Frontal cortex (tissue), 4 donors: ENCODE measurements around the gene LGALS7B. TPM values are rescaled to one million over a fixed set of nuclear protein-coding genes. Genes with fewer than 3 reads are reported as not detected.
"Not testable (repeated sequence)": the region's sequence is repeated elsewhere in the genome, so short reads cannot be mapped to it uniquely, and the experiment has no call there.

ENCODE experiments used
- DNase-seq, 2 donors: peaks; one replicate each; pipeline ENCODE4 v3.0.0; 2012; ENCODE audit warnings: low spot score in 2 of 2
- FAIRE-seq: peaks from 2 replicates; lab custom pipeline; 2012; peaks lifted over from hg19 to GRCh38; lab: Jason Lieb, UNC
- total RNA-seq: library from RNA; depleted of rRNA; stranded (reverse); fragments of >200 nt; gene quantifications from one replicate; pipeline ENCODE4 v1.2.3, GENCODE V29; 2014
- donor health status: control.
- donor health status: control.
- donor health status: control.

Gene LGALS7B
- total RNA-seq, 1 donor from 2014 or later = not detected

DNA sequence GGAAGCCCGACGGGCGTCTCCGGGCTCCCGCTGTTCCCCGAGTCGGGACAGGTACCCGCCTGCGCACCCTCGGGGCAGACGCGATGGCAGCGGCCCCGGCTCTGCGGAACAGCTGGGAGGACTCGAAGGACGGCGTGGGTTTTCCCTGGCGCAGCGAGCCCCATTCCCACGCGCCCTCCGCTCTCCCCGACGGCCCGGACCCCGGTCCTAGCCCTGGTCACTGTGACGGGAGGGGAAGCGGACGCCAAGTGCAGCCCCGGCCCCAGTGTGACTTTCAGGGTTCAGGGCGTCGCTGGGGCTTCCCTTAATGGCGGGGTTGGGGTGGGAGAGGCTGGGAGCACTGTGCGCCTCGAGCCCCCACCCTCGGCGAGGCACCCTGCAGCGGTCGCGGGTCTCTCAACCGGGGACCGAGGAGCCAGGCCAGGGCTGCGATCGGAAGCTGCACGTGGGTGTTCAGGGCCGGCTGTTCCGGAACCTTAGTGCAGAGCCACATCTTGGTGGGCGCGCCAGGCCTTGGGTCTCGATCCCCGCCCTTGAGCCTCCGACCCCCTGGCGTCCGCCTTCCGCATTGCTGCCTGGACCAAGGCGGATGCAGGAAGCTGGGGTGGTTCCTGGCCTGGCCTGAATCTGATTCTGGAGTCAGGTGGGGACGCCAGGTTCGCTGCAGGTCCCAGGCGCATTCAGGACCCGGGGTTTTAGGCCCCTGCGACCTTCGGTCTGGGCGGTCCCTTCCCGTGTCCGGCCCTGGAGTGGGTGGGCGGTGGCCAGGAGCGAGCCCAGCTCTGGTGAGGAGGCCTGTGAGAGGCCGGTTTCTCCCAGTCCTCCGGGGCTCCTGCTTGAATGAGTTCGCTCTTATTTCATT, 3.5 kb downstream of the LGALS7B start:
- FAIRE-seq (no peak), DNase-seq (peak in 1 of 2 donors; percentile 35)

DNA sequence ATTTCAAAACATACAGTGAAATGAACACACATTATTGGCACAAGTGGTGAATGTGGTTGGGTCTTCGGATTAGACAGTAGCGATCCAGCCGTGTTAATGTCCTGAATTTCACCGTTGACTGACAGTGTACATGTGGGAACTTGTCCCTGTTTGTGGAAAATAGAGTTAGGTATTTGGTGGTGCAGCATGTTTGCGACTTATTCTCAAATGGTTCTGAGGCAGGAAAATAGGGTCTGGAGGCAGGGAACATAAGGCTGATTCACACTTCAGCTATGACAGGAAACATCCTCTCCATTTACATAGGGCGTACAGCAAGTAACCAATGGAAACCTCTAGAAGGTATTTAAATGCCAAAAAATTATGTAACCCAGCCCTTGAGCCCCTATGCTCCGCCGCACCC, 4.2 kb downstream of the LGALS7B start:
- FAIRE-seq (no peak), DNase-seq (peak in 1 of 2 donors; percentile 26)

DNA sequence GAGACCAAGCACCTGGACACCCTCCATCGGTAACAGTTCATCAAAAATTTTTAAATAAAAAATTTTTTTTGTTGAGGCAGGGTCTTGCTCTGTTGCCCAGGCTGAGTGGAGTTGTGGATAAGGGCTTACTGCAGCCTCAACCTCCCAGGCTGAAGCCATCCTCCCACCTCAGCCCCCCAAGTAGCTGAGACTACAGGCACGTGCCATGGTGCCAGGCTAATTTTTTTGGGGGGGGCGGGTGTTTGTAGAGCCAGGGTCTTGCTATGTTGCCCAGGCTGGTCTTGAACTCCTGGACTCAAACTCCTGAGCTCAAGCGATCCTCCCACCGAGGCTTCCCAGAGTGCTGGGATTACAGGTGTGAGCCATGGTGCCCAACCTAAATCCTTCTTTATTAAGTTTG, 4.7 kb downstream of the LGALS7B start:
- DNase-seq (no peak), FAIRE-seq (no peak)

DNA sequence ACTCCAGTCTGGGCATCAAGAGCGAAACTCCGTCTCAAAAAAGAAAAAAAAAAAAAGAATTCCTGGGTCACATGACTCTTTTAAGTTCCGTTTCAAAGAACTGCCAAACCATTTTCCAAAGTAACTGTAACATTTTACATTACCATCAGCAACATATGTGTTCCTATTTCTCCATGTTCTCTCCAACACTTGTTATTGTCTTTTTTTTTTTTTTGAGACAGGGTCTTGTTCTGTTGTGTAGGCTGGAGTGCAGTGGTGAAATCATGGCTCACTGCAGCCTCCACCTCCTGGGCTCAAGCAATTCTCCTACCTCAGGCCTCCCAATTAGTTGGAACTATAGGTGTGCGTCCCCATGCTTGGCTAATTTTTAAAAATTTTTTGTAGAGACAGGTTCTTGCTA, 6.5 kb downstream of the LGALS7B start:
- FAIRE-seq (no peak), DNase-seq (no peak)

DNA sequence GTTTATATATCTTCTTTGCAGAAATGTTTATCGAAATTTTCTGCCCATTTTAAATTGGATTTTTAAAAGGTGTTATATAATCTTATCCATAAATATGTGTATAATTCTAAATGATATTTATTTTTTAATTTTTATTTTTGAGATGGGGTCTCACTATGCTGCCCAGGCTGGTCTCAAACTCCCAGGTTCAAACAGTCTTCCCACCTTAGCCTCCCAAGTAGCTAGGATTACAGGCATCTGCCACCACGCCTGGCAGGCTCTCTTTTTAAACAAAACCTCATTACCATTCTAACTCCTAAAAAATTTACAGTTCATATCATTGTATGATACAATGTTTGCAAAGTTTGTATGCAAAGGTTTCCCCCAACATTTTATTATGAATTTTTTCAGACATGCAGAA, 7.2 kb downstream of the LGALS7B start:
- DNase-seq = no peak

DNA sequence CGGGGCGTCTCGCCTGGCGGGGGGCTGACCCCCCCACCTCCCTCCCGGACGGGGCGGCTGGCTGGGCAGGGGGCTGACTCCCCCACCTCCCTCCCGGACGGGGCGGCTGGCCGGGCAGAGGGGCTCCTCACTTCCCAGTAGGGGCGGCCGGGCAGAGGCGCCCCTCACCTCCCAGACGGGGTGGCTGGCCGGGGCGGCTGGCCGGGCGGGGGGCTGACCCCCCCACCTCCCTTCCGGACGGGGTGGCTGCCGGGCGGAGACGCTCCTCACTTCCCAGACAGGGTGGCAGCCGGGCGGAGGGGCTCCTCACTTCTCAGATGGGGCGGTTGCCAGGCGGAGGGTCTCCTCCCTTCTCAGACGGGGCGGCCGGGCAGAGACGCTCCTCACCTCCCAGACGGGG, 8.8 kb downstream of the LGALS7B start:
- not testable (repeated sequence) for DNase-seq, FAIRE-seq

More for the DNA sequence above, 7.2 kb downstream of the LGALS7B start:
- no peak for FAIRE-seq

DNA sequence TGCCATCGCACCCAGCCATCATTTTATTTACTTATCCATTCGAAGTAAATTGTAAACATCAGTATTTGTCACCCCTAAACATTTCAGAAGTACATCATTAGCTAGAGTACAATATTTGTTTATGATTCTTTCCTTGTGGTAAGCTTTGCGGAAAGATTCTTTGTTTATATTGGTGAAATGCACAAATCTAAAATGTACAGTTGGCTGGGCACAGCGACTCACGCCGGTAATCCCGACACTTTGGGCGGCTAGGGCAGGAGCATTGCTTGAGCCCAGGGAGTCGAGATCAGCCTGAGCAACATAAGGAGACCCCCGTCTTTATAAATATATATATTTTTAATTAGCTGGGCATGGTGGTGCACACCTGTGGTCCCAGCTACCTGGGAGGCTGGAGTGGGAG, 10.1 kb downstream of the LGALS7B start:
- DNase-seq (no peak), FAIRE-seq (no peak)

DNA sequence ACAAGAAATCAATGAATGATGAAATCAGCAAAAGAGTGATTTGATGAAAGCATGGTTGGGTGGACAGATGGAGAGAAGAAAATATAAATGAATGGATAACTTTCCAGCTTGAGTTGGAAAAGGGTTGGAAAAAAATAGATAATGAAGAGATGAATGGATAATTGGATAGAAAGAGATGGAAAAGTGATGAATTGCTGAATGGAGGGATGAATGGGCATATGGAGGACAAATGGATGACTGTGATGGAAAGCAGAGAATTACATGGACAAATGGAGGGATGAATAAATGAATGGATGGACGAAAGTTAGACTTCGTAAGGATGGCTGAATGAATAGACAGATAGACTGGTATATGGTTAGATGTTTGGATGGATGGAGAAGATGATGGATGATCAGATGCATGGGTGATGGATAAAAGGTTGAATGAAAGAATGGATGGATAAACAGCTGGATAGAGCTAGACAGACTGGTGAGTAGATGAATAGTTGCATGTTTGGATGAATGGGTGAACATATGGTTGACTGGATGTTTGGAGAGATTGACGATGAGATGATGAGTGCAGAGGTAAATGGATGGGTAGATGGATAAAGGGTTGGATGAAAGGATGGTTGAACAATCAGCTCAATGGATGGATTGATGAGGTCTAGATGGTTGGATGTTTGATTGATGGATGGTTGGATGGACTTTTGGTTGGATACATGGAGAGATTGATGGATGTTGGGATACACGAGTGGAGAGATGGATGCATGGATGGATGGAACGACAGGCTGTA, 11.8 kb downstream of the LGALS7B start:
- DNase-seq (no peak), FAIRE-seq (no peak)

DNA sequence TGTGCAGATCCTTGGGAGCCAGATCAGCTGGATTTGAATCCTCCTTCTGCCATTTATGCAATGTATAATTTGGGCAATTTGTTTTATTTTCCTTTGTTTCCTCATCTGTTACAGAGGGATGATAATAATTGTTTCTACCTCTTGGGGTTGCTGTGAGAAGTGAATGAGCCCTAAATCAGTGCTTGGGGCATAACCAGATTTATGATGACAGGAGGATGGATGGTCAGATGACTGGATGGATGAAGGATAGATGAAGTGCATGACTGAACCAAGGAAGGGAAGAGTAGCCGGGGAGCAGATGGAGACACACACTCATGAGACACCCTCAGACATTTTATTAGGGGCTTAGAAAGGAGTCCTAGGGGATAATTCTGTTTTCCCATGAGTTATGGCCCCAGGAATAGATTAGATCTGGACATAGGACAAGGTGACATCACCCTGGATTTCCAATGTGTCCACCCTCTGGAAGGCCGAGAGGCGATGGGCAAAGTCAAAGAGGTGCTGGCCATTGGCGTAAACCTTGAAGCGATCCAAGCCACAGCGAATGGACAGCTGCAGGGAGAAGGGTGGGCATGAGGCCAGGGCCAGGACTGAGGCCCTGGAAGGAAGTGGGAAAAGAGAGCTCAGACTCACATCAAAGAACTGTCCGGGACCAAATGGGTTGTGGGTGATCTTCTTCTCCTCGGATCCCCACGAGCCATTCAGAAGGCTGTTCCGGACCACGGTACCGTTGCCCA, 12.5 kb downstream of the LGALS7B start:
- FAIRE-seq (no peak), DNase-seq (no peak)

DNA sequence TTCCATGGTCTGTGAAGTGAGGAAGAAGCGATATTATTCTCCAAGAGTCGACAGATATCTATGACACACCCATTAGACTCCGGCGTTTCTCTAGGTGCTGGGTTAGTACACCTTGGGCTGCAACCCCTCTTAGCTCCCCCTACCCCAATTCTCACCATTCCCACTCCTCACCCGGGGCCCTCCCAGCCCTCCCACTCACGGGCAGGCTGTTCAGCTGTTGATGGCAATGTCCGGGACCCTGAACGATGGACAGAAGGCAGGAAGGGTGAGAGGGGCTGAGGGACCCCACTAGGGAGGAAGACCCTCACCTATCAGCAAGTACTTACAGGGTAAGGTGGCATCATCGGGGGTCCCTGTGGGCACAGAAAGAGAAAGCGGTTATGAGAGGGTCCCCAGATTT, 14.5 kb downstream of the LGALS7B start:
- no peak for DNase-seq
- FAIRE-seq = no peak

DNA sequence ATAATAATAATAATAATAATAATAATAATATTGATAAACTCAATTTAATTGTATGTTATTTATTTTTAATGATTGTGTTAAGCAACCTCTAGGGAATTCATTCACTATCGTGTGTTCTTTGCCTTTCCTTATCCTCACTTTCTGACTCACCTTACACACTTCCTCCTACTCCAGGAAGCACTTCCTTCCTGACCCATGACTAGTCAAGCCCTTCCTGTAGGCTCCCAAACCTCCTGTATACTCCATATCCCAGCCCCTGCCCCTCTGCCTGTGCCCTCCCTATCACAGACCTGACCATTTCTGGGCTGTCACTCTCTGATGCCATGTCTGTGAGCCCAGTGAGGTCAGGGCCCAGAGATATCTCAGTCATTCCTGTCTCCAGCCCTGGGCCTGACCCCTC, 16.2 kb downstream of the LGALS7B start:
- FAIRE-seq = no peak
- no peak for DNase-seq

DNA sequence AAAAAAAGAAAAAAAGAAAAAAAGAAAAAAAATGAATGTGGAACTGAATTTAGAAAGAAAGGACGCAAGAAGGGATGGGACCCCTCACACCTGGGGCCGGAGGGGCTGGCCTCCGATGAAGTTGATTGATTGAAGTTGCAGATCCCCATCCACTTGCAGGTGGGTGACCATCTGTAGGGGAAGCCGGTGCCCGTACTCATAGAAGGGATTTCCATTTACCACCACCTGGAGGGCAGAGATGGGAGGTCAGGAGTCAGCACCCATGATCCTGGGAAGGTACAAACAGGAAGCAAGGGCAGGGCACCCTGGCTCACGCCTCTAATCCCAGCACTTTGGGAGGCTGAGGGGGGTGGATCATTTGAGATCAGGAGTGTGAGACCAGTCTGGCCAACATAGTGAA, 17.4 kb downstream of the LGALS7B start:
- FAIRE-seq = no peak
- no peak for DNase-seq

DNA sequence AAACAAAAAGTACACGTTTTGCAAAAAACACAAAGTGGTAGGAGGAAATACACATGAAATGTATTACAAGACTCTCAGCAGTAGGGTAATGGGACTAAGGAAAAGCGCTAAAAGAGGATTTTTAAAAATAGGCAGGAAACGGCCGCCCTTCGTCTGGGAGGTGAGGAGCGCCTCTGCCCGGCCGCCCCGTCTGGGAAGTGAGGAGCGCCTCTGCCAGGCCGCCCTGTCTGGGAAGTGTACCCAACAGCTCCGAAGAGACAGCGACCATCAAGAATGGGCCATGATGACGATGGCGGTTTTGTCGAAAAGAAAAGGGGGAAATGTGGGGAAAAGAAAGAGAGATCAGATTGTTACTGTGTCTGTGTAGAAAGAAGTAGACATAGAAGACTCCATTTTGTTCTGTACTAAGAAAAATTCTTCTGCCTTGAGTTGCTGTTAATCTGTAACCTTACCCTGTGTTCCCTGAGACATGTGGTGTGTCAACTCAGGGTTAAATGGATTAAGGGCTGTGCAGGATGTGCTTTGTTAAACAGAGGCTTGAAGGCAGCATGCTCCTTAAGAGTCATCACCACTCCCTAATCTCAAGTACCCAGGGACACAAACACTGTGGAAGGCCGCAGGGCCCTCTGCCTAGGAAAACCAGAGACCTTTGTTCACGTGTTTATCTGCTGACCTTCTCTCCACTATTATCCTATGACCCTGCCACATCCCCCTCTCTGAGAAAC, 18.5 kb downstream of the LGALS7B start:
- not testable (repeated sequence) for FAIRE-seq, DNase-seq

DNA sequence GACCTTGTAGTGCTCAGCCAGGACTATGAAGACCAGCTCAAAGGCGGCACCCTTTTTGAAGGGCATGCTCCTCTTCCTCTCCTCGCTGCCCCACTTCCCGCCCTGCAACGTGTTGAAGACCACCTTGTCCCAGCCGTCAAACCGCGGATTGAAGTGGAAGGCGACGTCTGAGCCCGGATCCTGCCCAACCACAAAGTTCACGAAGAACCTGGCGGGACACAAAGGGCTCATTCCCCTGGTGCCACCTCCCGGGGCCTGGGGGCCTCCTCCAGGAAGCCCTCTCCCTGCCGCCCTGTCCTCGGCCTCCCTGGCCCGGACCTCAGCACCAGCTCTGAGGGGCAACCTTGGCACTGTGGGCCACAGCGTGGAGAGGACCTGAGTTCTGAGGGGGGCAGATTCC, 19.7 kb downstream of the LGALS7B start:
- no peak for FAIRE-seq

DNA sequence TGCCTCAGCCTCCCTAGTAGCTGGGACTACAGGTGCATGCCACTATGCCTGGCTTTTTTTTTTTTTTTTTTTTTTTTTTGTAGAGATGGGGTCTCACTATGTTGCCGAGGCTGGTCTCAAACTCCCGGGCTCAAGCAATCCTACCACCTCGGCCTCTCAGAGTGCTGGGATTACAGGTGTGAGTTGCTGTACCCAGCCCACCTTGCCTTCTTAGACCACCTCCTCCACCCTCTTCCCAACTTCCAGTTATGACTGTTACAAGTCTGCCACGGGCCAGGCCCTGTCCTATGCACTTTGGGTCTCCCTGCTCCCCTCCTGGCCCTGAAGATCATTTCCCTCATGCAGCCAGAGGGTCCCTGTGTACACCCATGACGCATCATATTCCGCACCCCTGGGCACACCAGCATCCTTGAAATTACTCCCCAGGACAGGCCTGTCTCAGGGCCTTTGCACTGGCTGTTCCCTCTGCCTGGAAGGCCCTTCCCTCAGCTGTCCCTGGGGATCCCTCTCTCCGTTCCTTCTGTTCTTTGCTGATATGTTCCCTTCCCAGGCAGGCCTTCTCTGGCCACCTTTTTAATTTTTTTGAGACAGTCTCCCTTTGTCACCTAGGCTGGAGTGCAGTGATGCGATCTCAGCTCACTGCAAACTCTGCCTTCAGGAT, 20.7 kb downstream of the LGALS7B start:
- DNase-seq (no peak), FAIRE-seq (no peak)

More for the DNA sequence above, 19.7 kb downstream of the LGALS7B start:
- DNase-seq = no peak

DNA sequence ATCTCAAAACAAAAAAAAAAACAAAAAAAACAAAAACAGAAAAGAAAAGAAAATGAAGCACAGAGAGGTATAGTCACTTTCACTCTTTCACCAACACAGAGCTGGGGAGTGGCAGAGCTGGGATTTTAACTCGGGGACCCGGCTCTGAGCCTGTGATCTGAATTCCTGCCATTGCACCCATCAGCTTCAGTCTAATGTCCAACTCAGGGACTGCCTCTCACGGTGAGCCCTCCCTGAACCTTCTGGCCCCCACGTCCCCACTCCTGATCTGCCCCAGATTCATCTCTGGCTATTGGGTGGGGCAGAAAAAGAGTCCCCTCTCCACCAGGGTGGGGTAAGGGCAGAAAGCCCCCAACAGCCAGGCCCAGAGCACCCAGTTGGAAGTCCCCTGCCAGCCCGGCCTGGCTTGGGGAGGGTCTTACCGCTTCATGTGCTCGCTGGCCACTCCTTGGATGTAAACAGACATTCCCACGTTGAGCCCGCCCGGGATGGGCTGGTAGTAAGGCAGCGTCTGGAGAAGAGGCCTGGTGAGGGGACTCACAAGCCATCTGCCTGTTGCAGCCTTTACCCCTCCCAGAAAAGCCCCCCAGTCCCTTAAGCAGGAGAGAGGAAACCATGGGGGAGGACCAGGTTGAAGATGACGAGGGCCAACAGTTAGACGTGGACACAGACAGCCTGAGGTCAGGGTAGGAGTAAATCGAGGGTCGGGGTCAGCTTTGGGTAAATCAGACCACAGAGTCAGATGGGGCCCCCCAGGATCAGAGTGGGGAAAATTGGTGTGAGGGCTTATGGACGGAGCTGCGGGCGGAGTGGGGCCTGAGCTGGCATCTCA, 23.2 kb downstream of the LGALS7B start:
- FAIRE-seq (no peak), DNase-seq (no peak)

DNA sequence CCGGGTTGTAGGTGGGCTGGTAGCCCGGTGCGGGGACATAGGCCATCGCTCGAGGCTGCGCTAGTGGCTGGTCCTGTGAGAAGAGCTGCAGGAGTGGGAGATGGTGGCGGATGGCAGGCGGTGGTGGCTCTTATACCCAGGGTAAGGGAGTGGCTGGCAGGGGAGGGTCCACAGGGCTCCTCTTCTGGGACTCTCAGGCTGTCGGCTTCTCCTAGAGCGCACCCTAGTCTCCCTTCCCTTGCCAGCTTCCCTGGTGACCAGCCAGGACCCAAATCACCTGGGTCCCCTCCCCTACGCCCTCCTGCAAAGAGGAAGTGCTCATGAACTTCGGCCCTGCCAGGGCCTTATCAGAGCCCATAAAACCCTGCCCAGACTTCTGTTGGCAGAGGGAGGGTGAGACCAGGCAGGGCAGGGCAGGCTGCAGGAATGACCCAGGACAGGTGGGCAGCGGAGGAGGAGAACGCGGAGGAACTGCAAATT, 23.9 kb downstream of the LGALS7B start, which contains the start of gene LGALS4:
LGALS4 (minus strand) TSS at position 105 of the 480 bp plus-strand sequence; CDS start at position 46, 59 bp downstream.
- FAIRE-seq (no peak), DNase-seq (no peak)

DNA sequence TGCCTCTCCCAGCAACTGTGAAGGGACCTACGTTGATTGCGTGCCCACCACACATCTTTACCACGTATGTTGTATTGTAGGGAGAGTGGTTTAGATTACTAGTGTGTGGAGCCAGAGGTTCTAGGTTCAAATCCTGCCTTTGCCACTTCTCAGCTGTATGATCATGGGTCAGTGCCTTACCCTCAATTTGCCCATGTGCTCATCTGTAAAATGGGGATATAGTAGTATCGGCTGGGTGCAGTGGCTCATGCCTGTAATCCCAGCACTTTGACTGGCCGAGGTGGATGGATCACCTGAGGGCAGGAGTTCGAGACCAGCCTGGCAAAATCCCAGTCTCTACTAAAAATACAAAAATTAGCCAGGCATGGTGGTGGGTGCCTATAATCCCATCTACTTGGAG, 24.3 kb downstream of the LGALS7B start:
- no peak for FAIRE-seq

More for the DNA sequence above, 24.3 kb downstream of the LGALS7B start:
- no peak for DNase-seq
